Measurements from ENCODE around the gene BANK1. TPM values are rescaled to one million over a fixed set of nuclear protein-coding genes. Genes with fewer than 3 reads are reported as not detected.

Gene BANK1
- total and polyA plus RNA-seq, 2 of the 8 experiments (the other 6 are each of a cell fraction or from before 2014, with no cell fraction given), result 0.59 to 0.93 TPM

DNA sequence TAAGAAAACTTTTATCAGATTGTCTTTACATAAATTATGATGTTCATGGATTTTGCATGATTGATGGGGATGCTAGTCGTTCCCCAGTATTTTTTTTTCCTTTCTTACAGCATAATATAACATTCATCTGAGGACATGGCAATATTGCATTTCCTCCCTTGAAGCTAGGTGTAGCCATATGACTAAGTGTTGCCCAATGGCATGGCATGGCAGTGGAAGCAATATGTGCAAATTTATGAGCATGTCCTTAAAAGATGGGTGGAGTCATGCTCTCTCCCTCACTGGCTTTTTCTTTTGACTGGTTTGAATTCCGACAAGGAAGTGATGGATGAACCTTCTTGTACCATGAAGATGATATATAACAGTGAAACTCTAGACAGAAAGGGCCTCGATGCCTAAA is 96.3 kb downstream of the BANK1 start (continued):
- no peak for TF ChIP-seq CEBPB (IDR thresholded peaks at IDR 0.05; ENCODE audit: low read depth, low read length)
- no peak for TF ChIP-seq POLR2A (IDR thresholded peaks at IDR 0.05; ENCODE audit: control extremely low read depth in 1 of 2, low read depth in 2 of 2, low read length in 2 of 2)
- TF ChIP-seq BCL11A (IDR thresholded peaks at IDR 0.05; ENCODE audit: low read depth in 2 of 2, low read length in 2 of 2), result no peak
- TF ChIP-seq SP1 (IDR thresholded peaks at IDR 0.05; ENCODE audit: low read depth, low read length), result no peak
